NCI-H2107 treated with DMSO at 0.1 percent for 48 hours (cell line): ENCODE data around the gene CCDC188.

Source experiments
- DNase-seq: peaks from one replicate; lab custom pipeline; 2025; ENCODE audit not compliant: unreplicated experiment; lab: John Stamatoyannopoulos, UW

CCDC188 gene

GRCh38 chr22:20135806-20136602 is 14.9 kb downstream of the CCDC188 start:
- DNase-seq = no peak

DNA sequence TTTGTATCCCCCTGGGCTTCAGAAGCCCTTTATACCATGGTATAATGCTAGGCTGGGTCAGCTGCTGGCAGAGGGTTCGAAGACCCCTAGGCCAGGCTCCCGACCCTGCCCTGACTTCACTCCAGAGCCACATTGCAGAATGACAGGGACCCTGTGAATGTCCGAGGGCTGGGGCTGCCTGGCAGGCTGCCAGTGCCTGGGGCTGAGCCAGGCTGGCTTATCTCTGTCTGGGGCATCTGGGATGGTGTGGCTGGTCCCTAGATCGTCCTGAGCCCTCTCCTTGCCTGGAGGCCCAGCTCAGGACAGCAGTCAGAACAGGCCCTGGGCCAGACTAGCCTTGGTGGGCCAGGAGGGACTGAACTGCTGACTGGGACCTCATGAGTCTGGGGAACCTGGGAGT is 15.6 kb downstream of the CCDC188 start:
- no peak for DNase-seq

DNA sequence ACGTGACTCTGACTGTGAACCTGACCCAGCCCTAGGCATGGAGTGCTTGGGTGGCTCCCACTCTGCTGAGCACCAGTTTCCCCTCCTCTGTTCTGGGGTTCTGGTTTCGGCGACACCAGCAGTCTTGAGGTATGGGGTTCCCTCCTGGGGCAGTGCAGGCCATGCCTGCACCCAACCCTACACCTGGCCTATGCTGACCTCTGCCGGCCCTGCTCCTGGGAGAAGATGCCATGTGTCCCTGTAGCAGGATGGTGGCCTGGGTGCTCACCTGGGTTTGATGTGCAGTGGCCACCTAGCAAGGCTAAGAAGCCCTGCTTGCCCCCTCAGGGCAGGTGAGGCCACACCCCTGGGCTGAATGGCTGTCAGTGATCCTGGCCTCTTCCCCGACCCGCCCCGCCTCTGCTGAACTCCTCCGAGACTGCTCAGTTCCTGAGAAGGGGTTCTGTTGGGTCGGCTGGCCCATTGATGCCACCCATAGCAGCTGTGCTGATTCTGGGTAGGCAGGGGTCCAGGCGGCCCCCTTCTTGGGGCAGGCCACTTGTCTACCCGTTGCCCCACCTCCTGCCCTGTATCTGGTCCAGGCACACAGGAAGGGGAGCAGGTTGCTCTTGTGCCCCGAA is 16.8 kb downstream of the CCDC188 start:
- no peak for DNase-seq

GRCh38 chr22:20132686-20133246 is 18.1 kb downstream of the CCDC188 start:
- no peak for DNase-seq

GRCh38 chr22:20131859-20132685 is 18.8 kb downstream of the CCDC188 start:
- DNase-seq = no peak

- no peak for DNase-seq
Measured at GRCh38 chr22:20131597-20131858, 19.3 kb downstream of the CCDC188 start, which contains the start of gene ZDHHC8. ZDHHC8 (plus strand) TSS chr22:20131804; CDS start chr22:20131948, 144 bp downstream.

GRCh38 chr22:20130731-20131596 is 19.9 kb downstream of the CCDC188 start:
- no peak for DNase-seq

GRCh38 chr22:20130319-20130718 is 20.5 kb downstream of the CCDC188 start:
- DNase-seq = no peak

DNA sequence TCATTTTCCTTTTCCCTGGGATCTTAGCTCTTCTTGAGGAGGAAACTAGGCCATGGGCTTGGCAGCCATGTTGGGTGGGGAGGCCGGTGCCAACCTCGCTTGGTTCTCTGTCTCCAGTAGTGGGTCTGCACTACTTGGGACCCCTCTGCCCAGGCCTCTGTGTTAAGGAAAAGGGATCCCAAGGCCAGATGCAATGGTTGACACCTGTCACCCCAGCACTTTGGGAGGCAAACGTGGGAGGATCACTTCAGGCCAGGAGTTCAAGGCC is 21.2 kb downstream of the CCDC188 start:
- DNase-seq = no peak

DNA sequence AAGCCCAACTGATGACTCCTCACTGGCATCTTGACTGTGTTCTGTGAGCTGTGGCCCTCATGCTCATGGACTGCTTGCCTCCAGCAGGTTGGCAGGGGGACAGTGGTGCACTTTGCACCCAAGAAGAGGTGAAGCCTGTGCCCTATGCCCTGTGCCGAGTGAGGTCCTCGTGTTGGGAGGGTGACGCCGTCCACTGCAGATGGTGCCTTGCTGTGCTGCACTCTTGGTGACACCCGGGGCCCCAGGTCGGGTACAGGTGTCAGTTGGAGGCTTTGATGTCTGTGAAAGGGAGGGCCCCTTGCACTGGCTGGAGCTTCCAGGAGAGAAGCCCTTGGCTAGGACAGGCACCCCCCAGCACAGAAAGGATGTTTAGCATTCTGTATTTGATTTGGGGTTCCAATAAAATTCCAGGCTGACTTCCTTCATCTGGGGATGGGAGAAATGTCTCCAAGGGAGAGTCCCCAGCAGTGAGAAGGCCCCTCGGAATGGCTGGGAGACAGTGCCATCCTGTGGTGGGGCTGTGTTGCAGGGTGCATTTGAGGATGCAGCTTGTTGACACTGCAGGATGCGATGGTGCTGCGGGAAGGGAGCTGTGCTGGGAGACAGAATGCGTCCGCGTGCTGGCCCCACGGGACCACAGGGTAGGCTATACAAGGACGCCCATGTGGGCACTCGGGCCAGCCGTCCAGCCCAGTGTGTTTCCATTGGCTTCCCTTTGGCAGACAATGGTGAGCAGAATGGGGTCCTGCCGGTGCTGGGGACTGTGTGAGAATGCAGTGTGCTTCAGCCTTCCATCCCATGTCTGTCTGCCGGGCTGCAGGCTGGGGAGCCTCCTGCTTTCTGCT is 21.7 kb downstream of the CCDC188 start:
- DNase-seq = peak; percentile 19

DNA sequence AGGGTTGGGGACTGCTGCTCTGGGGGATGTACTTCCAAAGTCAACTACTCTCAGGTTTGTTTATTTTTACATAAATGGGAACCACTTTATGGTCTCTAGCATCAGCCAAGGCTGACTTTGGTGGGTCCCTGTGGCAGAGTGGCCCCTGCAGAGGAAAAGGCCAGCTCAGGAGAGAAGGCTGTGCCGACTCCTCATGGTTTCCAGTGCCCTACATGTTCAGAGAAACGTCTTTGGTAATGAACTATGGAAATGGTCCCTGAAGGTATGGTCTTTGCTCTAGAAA is 22.3 kb downstream of the CCDC188 start:
- no peak for DNase-seq

DNA sequence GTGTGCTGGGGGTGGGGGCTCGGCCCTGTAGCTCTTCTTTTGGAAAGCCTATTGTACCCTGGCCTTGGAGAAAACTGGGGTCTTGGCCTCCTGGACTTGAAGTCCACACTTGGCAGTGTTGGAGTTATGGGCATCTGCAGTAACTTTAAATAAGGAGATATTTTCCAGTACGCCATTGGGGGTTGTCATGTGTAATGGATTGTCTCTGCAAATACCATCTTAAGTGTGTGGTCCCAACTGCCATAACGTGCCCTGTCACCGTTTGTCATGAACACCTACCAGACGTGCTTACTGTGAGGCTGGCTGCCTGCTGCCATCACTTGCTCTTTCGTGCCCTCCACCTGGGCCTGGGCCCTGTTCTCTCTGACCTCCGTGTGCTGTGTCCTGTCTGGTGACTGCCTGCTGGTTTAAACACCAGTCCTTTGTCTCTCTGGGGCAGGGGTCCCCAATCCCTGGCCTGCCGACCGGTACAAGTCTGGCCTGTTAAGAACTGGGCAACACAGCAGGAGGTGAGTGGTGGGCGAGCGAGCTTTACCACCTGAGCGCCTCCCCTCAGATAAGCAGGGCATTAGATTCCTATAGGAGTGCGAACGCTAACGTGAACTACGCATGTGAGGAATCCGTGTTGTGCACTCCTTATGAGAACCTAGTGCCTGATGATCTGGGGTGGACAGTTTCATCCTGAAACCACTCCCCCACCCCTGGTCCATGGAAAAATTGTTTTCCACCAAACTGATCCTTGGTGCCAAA is 22.8 kb downstream of the CCDC188 start:
- DNase-seq = no peak

- DNase-seq = no peak
Measured at GRCh38 chr22:20127318-20127868, 23.5 kb downstream of the CCDC188 start.

DNA sequence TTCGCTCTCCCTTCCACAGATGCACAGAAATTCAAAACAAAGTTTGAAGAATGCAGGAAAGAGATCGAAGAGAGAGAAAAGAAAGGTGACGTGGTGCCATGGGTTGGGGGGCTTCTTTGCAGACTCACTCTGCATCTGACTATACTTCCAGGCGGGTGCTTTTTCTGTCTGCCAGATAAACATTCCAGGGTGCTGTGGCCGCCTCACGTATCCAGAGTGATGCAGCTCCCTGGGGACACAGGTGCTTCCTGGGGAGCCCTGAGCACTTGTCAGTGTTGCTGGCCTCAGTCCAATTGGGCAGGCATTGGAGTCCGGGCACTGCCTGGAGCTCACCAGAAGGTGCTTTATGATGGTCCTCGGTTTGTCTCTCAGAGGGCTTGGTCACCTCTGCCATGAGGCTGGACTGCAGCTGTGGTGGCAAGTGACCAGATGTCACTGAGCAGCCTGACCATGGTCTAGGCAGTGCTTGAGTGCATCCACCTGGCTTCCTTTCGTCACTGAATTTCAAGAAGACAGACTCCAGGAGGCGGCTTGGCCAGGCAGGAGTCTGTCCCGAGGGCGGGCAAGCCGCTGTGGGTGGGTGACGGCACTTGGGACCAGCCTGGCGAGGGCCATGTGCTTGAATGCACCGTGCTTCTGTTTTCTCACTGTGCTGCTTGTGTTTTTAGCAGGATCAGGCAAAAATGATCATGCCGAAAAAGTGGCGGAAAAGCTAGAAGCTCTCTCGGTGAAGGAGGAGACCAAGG is 24.4 kb downstream of the CCDC188 start:
- DNase-seq = peak; percentile 12

DNA sequence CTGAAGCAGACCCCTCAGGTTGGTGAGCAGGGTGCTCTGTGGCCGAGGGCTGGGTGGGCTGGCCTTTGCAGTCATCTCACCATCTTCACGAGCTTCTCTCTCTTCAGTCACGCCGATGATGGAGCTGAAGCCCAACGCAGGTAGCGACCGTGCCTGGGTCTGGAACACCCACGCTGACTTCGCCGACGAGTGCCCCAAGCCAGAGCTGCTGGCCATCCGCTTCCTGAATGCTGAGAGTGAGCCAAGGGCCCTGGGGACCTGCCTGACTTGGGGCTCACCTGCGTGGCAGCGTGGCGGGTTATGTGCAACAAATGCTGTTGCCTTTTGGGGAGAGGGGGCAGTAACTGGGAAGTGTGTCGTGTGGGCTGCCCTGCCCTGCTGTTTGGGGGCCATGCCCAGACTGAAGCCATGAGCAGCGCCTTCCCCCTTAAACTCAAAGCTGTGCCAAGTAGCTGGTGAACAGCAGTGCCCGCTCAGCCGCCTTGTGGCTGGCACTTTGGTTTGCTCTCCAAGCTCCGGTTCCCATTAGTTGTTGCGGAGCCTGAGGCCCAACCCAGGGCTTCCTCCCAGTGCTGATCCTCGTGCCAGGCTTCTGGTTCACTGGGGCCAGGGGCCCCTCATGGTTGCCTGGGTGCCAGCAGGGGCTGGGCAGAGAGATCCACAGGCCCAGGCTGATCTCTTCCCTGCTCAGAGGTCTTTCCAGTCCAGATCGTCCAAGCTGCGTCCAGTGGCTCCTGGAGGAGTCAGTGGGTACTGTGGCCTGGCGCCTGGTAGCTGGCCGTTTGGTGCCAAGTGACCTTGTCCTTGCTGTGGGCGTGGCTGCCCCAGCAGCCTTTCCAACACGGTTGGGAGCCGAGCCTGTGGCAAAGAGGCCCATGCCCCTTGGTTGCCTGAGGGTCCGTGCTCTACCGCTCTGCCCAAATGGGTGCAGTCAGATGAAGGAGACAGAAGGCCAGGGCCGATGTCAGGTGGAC is 25.4 kb downstream of the CCDC188 start:
- no peak for DNase-seq

GRCh38 chr22:20124083-20124787 is 26.6 kb downstream of the CCDC188 start:
- no peak for DNase-seq
